Endothelial cell (in vitro differentiated cells): ENCODE results near the gene TAGLN2. TPM values are rescaled to one million over a fixed set of nuclear protein-coding genes. Genes with fewer than 3 reads are reported as not detected.

Source experiments
- DNase-seq: peaks from one replicate; pipeline ENCODE4 v3.0.0; 2021; ENCODE audit warnings: low spot score
- H3K27ac Mint-ChIP-seq: one replicate; pipeline ENCODE4 v1.8.0; 2021; ENCODE audit warnings: mixed read lengths, inconsistent platforms; ENCODE audit not compliant: unreplicated experiment
- H3K27me3 Mint-ChIP-seq: one replicate; pipeline ENCODE4 v1.8.0; 2021; ENCODE audit warnings: mild to moderate bottlenecking, moderate library complexity, mixed read lengths, inconsistent platforms; ENCODE audit not compliant: unreplicated experiment
- H3K36me3 Mint-ChIP-seq: one replicate; pipeline ENCODE4 v1.8.0; 2021; ENCODE audit warnings: mild to moderate bottlenecking, low read depth, mixed read lengths, inconsistent platforms; ENCODE audit not compliant: unreplicated experiment
- H3K4me1 Mint-ChIP-seq: one replicate; pipeline ENCODE4 v1.8.0; 2021; ENCODE audit warnings: mild to moderate bottlenecking, mixed read lengths, inconsistent platforms; ENCODE audit not compliant: unreplicated experiment
- H3K4me3 Mint-ChIP-seq: one replicate; pipeline ENCODE4 v1.8.0; 2021; ENCODE audit warnings: mild to moderate bottlenecking, mixed read lengths, inconsistent platforms; ENCODE audit not compliant: unreplicated experiment
- H3K9me3 Mint-ChIP-seq: one replicate; pipeline ENCODE4 v1.8.0; 2021; ENCODE audit warnings: mixed read lengths, inconsistent platforms; ENCODE audit not compliant: unreplicated experiment
- CTCF ChIP-seq: fragments of 200-600 bp; sonication (generic); IDR thresholded peaks from one replicate; pipeline ENCODE4 v1.5.0; 2021; ENCODE audit warnings: antibody characterized with exemption; ENCODE audit not compliant: unreplicated experiment
- total RNA-seq: library from RNA; stranded (reverse); fragmentation: NEBNext Ultra II Directional; extraction: Animal tissue kit (Norgen Biotek cat#: 25700); gene quantifications from one replicate; pipeline ENCODE4 v1.2.1, GENCODE V29; 2021; ENCODE audit not compliant: unreplicated experiment

Gene TAGLN2
- total RNA-seq, 1 donor from 2014 or later = 95.2 TPM

GRCh38 chr1:159939678-159940002 lies 14.3 kb upstream of the TAGLN2 start:
- no peaks in the 10 kb centered on the region for H3K36me3 Mint-ChIP-seq
- no peak overlapping the region for H3K4me3 Mint-ChIP-seq
- H3K27me3 Mint-ChIP-seq = peaks cover 21% of the 10 kb centered on the region
- no peak overlapping the region for H3K27ac Mint-ChIP-seq
- no peak for DNase-seq
- H3K9me3 Mint-ChIP-seq = no peaks in the 10 kb centered on the region
- no peaks in the 10 kb centered on the region for H3K4me1 Mint-ChIP-seq
- no peak for TF ChIP-seq CTCF

- no peak for TF ChIP-seq CTCF
- no peak overlapping the region for H3K27ac Mint-ChIP-seq
- H3K9me3 Mint-ChIP-seq = no peaks in the 10 kb centered on the region
- H3K27me3 Mint-ChIP-seq = peaks cover 21% of the 10 kb centered on the region
- DNase-seq = no peak
- H3K4me1 Mint-ChIP-seq = no peaks in the 10 kb centered on the region
- H3K4me3 Mint-ChIP-seq = no peak overlapping the region
- H3K36me3 Mint-ChIP-seq = no peaks in the 10 kb centered on the region
These were observed 13.8 kb upstream of the TAGLN2 start for GRCh38 chr1:159938905-159939677.

- Mint-ChIP-seq H3K27ac (peak overlapping the region; percentile 20), H3K36me3 (peaks cover 4% of the 10 kb centered on the region), H3K4me3 (no peak overlapping the region), H3K9me3 (no peaks in the 10 kb centered on the region), H3K27me3 (peaks cover 22% of the 10 kb centered on the region), H3K4me1 (no peaks in the 10 kb centered on the region)
- no peak for DNase-seq
- TF ChIP-seq CTCF = no peak
These were observed 13.0 kb upstream of the TAGLN2 start for GRCh38 chr1:159938211-159938852.

GRCh38 chr1:159937054-159937750 lies 11.9 kb upstream of the TAGLN2 start:
- Mint-ChIP-seq H3K27me3 (peaks cover 20% of the 10 kb centered on the region), H3K4me3 (no peak overlapping the region), H3K4me1 (no peaks in the 10 kb centered on the region), H3K27ac (no peak overlapping the region), H3K9me3 (no peaks in the 10 kb centered on the region), H3K36me3 (peaks cover 8% of the 10 kb centered on the region)
- no peak for TF ChIP-seq CTCF
- DNase-seq = no peak
